Skeletal muscle tissue (tissue), 4 donors: ENCODE measurements around the gene RTN4IP1. TPM values are rescaled to one million over a fixed set of nuclear protein-coding genes. Genes with fewer than 3 reads are reported as not detected.

Source experiments
- H3K27ac ChIP-seq: one replicate; pipeline ENCODE4 v1.7.0; 2013; ENCODE audit warnings: mild to moderate bottlenecking, low read depth, low read length, inconsistent platforms
- H3K27me3 ChIP-seq, 3 donors: one replicate each; pipeline ENCODE4 v1.7.0; 2013; ENCODE audit warnings: low read length in 3 of 3; ENCODE audit not compliant: control insufficient read depth in 3 of 3, insufficient read depth in 3 of 3
- H3K36me3 ChIP-seq, 3 donors: one replicate each; pipeline ENCODE4 v1.7.0; 2013; ENCODE audit warnings: low read length in 3 of 3; ENCODE audit not compliant: control insufficient read depth in 3 of 3, insufficient read depth in 3 of 3
- H3K4me1 ChIP-seq, 3 donors: one replicate each; pipeline ENCODE4 v1.7.0; 2013; ENCODE audit warnings: low read length in 3 of 3, mild to moderate bottlenecking in 3 of 3; ENCODE audit not compliant: control insufficient read depth in 3 of 3, insufficient read depth in 3 of 3
- H3K4me3 ChIP-seq, 3 donors: one replicate each; pipeline ENCODE4 v1.7.0; 2013; ENCODE audit warnings: low read length in 3 of 3
- H3K9ac ChIP-seq, 3 donors: one replicate each; pipeline ENCODE4 v1.7.0; 2013; ENCODE audit warnings: low read length in 3 of 3, mild to moderate bottlenecking in 3 of 3, moderate library complexity in 2 of 3, low read depth in 1 of 3
- H3K9me3 ChIP-seq, 3 donors: one replicate each; pipeline ENCODE4 v1.7.0; 2013; ENCODE audit warnings: low read length in 3 of 3; ENCODE audit not compliant: control insufficient read depth in 3 of 3
- total RNA-seq: library from RNA; depleted of rRNA; stranded (reverse); fragments of >200 nt; gene quantifications from one replicate; pipeline ENCODE4 v1.2.3, GENCODE V29; 2014
- donor health status: Osteomylitis.

The RTN4IP1 gene
- total RNA-seq, 1 donor from 2014 or later = 8.4 TPM

DNA sequence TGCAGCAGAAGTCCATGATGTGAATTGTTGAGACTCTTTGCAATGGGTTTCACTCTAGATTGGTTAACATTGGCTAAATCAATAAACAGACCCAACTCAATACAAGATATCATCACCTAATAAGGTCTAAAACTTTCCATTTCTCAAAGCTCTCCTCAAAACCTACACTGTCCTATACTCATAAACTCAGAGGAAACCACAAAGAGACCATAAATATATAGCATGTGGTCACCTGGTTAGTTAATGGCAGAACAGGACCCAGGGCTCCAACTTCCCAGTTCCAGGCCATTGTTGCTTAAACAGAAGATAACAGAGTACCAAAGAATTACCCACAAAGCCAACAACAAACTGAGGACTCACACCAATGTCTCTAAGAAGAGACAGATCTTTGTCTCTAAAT lies 12.0 kb downstream of the RTN4IP1 start:
- peaks cover 2 to 11% (median 9%) of the 10 kb centered on the region in 3 donors for H3K36me3 ChIP-seq
- H3K9me3 ChIP-seq = no peaks in the 10 kb centered on the region
- H3K27me3 ChIP-seq = no peaks in the 10 kb centered on the region
- no peak overlapping the region for H3K27ac ChIP-seq
- H3K4me1 ChIP-seq = no peaks in the 10 kb centered on the region
- H3K4me3 ChIP-seq = no peak overlapping the region
- no peak overlapping the region for H3K9ac ChIP-seq

GRCh38 chr6:106614592-106615257 lies 14.6 kb downstream of the RTN4IP1 start:
- H3K9ac ChIP-seq = no peak overlapping the region
- H3K4me1 ChIP-seq = no peaks in the 10 kb centered on the region
- H3K9me3 ChIP-seq = no peaks in the 10 kb centered on the region
- no peak overlapping the region for H3K27ac ChIP-seq
- no peaks in the 10 kb centered on the region for H3K27me3 ChIP-seq
- H3K4me3 ChIP-seq = no peak overlapping the region
- H3K36me3 ChIP-seq = peaks cover 2 to 8% (median 5%) of the 10 kb centered on the region in 3 donors

DNA sequence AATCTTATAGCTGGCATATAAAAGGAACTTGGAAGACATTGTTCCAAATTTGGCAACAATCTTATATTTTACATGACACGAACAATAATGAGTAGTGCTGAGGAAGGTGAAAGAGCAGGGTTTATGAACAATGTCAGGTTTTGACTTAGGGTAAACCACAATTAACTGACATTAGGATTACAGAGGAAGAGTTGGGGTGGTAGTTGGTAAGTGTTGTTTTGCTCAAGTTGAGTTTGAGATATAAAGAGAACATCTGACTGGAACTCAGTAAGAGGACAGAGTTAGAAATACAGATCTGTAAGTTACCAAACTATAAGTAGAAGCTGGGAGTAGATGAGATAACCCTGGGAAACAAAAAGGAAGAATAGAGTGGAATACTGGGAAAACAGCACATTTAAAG lies 15.1 kb downstream of the RTN4IP1 start:
- Histone ChIP-seq H3K36me3 (peaks cover 2 to 6% (median 5%) of the 10 kb centered on the region in 3 donors), H3K27me3 (no peaks in the 10 kb centered on the region), H3K27ac (no peak overlapping the region), H3K4me1 (no peaks in the 10 kb centered on the region), H3K9me3 (no peaks in the 10 kb centered on the region), H3K4me3 (no peak overlapping the region), H3K9ac (no peak overlapping the region)

GRCh38 chr6:106613590-106613989 lies 15.7 kb downstream of the RTN4IP1 start:
- H3K4me3 ChIP-seq = no peak overlapping the region
- no peak overlapping the region for H3K27ac ChIP-seq
- no peaks in the 10 kb centered on the region for H3K9me3 ChIP-seq
- no peak overlapping the region for H3K9ac ChIP-seq
- H3K36me3 ChIP-seq = peaks cover 2 to 4% (median 3%) of the 10 kb centered on the region in 3 donors
- no peaks in the 10 kb centered on the region for H3K4me1 ChIP-seq
- H3K27me3 ChIP-seq = no peaks in the 10 kb centered on the region

DNA sequence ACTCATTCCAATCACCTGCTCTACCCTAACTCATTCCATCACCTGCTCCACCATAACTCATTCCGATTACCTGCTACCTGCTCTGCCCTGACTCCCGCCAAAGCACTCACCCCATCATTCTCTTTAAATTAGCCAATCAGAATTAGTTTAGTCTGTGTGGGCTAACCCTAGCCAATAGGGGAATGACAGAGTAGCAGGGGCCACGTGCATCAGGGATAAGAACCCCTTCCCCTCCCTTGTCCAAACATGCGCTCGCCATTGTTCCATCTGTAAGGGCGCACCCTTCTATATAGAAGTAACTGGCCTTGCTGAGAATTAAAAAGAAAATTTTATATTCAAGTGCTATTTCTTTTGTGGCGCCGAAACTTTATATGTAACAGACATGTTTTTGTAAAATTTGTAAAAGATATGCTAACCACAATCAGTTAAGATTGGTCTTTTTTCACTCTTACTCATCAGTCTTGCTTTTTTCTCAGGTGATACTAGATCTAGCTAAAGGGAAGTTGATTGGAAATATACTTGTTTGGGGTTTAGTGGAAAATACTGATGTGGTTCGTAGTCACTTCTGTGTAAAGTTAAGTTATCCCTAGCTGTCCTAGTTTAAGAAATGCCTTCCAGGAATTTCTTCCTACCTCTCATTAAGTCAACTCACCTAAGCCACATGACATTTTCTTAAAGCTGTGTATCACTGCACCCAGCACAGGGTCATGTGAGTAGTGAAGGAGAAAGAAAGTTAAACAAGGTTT lies 16.5 kb downstream of the RTN4IP1 start:
- H3K27ac ChIP-seq = no peak overlapping the region
- H3K4me3 ChIP-seq = no peak overlapping the region
- H3K27me3 ChIP-seq = no peaks in the 10 kb centered on the region
- no peaks in the 10 kb centered on the region for H3K4me1 ChIP-seq
- H3K9ac ChIP-seq = no peak overlapping the region
- H3K9me3 ChIP-seq = no peaks in the 10 kb centered on the region
- peaks cover 0 to 4% (median 0%) of the 10 kb centered on the region in 3 donors for H3K36me3 ChIP-seq

GRCh38 chr6:106611030-106611429 lies 18.3 kb downstream of the RTN4IP1 start:
- Histone ChIP-seq H3K27ac (no peak overlapping the region), H3K36me3 (peaks cover 0 to 5% (median 0%) of the 10 kb centered on the region in 3 donors), H3K4me1 (no peaks in the 10 kb centered on the region), H3K9ac (no peak overlapping the region), H3K9me3 (no peaks in the 10 kb centered on the region), H3K27me3 (no peaks in the 10 kb centered on the region), H3K4me3 (no peak overlapping the region)

DNA sequence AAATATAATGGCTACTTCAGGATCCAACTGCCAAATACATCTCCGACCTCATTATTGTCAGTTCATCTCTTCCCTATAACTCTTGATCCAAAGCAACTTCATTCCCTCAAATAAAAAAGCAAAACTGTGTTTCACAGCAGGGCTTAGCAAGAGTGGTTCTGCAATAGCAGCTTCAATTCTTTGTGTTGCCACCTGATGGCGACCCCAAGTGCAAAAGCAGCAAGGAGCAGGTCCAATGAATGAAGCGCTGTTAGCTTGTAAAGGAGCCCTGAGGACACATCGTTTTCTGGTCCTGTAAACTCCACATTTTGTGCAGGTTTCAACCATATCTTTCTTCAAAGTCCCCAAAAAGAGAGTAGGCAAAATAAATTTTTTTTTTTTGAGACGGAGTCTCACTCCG lies 19.6 kb downstream of the RTN4IP1 start:
- Histone ChIP-seq H3K4me1 (no peaks in the 10 kb centered on the region), H3K27me3 (no peaks in the 10 kb centered on the region), H3K9me3 (no peaks in the 10 kb centered on the region), H3K9ac (no peak overlapping the region), H3K36me3 (peaks cover 0 to 5% (median 0%) of the 10 kb centered on the region in 3 donors), H3K27ac (no peak overlapping the region), H3K4me3 (no peak overlapping the region)

DNA sequence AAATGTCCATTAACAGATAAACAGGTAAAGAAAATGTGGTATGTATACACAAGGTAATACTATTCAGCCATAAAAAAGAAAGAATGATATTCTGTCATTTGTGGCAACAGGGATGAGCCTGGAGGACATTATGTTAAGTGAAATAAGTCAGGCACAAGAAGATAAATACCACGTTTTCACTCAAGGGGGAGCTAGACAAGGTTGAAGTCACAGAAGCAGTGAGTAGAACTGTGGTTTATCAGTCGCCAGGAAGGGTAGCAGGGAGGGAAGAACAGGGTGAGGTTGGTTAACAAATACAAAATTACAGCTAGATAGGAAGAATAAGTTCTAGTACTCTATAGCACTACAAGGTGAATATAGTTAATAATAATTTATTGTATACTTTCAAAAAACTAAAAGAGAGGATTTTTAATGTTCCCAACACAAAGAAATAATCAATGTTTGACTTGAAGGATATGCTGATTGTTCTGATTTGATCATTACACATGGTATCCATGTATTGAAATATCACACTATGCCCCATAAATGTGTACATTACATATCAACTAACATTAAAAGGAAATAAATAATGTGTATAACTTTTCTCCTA lies 21.1 kb downstream of the RTN4IP1 start:
- Histone ChIP-seq H3K27me3 (no peaks in the 10 kb centered on the region), H3K9ac (no peak overlapping the region), H3K27ac (no peak overlapping the region), H3K36me3 (peaks cover 0 to 2% (median 0%) of the 10 kb centered on the region in 3 donors), H3K4me3 (no peak overlapping the region), H3K4me1 (no peaks in the 10 kb centered on the region), H3K9me3 (no peaks in the 10 kb centered on the region)

- Histone ChIP-seq H3K9ac (no peak overlapping the region), H3K27ac (no peak overlapping the region), H3K4me1 (no peaks in the 10 kb centered on the region), H3K27me3 (no peaks in the 10 kb centered on the region), H3K4me3 (no peak overlapping the region), H3K36me3 (no peaks in the 10 kb centered on the region), H3K9me3 (no peaks in the 10 kb centered on the region)
Observed at GRCh38 chr6:106600329-106600728, 29.0 kb downstream of the RTN4IP1 start.

DNA sequence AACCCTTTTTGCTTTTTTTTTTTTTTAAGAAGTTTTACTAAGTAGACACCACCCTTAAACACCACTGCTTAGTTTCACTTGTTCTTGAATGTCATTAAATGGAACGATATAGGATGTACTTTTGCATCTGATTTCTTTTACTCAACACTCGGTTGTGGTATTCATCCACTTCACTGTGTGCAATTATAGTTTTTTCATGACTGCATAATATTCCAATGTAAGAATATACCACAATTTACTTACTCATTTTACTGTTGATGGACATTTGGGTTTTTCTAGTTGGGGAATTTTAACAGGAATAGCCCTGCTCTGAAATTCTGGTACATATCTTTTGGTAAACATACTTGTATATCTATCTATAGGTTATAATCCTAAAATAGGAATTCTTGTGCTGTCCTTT lies 29.9 kb downstream of the RTN4IP1 start:
- H3K27ac ChIP-seq = no peak overlapping the region
- H3K27me3 ChIP-seq = no peaks in the 10 kb centered on the region
- H3K36me3 ChIP-seq = no peaks in the 10 kb centered on the region

More for the DNA sequence above, 29.9 kb downstream of the RTN4IP1 start:
- Histone ChIP-seq H3K9me3 (no peaks in the 10 kb centered on the region), H3K4me1 (no peaks in the 10 kb centered on the region), H3K9ac (no peak overlapping the region), H3K4me3 (no peak overlapping the region)
